ENCODE measurements around the gene NTHL1. TPM values are rescaled to one million over a fixed set of nuclear protein-coding genes. Genes with fewer than 3 reads are reported as not detected.
"Not testable (repeated sequence)": the region's sequence is repeated elsewhere in the genome, so short reads cannot be mapped to it uniquely, and the experiment has no call there.

NTHL1 gene
- total RNA-seq, 2 experiments from 2014 or later: 34.3 to 37.5 TPM

DNA sequence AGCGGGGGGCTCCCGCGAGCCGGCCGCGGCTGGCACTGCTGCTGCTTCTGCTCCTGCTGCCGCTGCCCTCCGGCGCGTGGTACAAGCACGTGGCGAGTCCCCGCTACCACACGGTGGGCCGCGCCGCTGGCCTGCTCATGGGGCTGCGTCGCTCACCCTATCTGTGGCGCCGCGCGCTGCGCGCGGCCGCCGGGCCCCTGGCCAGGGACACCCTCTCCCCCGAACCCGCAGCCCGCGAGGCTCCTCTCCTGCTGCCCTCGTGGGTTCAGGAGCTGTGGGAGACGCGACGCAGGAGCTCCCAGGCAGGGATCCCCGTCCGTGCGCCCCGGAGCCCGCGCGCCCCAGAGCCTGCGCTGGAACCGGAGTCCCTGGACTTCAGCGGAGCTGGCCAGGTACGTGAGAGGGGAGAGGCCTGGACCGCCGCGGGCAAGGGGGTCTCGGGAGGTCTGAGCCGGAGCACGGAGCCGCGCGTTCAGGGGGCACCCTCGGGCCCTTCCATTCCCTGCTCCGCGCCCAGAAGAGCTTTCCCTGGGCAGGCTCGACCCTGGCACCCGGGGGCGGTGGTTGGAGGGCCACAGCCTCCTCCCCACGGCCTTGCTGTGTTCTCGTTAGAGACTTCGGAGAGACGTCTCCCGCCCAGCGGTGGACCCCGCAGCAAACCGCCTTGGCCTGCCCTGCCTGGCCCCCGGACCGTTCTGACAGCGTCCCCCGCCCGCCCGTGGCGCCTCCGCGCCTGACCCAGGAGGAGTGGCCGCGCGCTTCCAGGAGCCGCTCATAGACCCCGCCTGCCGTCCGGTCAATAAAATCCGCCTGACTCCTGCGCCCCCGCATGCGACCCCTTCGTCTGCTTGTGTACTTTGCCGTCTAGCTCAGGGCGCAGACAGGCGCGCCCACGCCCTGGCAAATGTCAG lies 27.5 kb downstream of the NTHL1 start:
- H3K4me3 Mint-ChIP-seq: no peak overlapping the region
- H3K4me1 Mint-ChIP-seq: peaks cover 12% of the 10 kb centered on the region
- CTCF ChIA-PET: interaction anchor here (1.5 to 7.6 kb wide), 3 partner anchors 12 to 122 kb away, joined by 3 to 118 read pairs (median 11); no protein-coding TSS in a partner anchor
- no peak for ATAC-seq
- H3K9me3 Mint-ChIP-seq (ENCODE audit: low read depth): no peaks in the 10 kb centered on the region
- H3K27ac Mint-ChIP-seq: no peak overlapping the region
- H3K27me3 Mint-ChIP-seq: peaks cover 31% of the 10 kb centered on the region
- no peak for DNase-seq
- no peaks in the 10 kb centered on the region for H3K36me3 Mint-ChIP-seq

DNA sequence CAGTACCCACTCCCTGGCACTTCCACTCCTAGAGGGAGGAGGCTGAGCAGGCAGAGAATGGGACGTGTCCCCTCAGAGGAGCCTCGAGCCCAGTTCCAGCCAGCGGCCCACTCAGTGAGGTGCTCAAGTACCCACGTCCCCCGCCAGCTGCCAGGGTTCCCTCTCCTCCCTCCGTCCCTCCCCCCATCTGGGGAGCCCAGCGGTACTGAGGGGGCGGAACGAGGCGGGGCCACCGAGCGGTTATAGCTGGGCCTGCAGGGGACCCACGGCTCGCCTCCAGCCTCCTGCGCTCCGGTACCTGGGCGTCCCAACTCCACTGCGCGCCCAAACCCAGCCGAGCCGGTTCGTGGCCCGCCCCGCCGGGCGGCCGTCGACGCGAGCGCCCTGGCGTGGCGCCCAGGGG lies 28.1 kb downstream of the NTHL1 start, which contains the start of gene NPW:
Gene NPW, plus strand, starts transcription at position 268 of the 403 bp plus-strand sequence.
- Mint-ChIP-seq H3K27ac (no peak within 1 kb of the TSS), H3K9me3 (ENCODE audit: low read depth) (no peaks in the 10 kb centered on the region), H3K36me3 (no peaks in the 10 kb centered on the region), H3K27me3 (peaks cover 31% of the 10 kb centered on the region), H3K4me1 (peaks cover 12% of the 10 kb centered on the region), H3K4me3 (no peak within 1 kb of the TSS)
- DNase-seq: no peak
- no peak for ATAC-seq
- CTCF ChIA-PET: interaction anchor here (1.5 to 7.6 kb wide), 2 partner anchors 11 to 123 kb away, joined by 3 to 118 read pairs; no protein-coding TSS in a partner anchor

DNA sequence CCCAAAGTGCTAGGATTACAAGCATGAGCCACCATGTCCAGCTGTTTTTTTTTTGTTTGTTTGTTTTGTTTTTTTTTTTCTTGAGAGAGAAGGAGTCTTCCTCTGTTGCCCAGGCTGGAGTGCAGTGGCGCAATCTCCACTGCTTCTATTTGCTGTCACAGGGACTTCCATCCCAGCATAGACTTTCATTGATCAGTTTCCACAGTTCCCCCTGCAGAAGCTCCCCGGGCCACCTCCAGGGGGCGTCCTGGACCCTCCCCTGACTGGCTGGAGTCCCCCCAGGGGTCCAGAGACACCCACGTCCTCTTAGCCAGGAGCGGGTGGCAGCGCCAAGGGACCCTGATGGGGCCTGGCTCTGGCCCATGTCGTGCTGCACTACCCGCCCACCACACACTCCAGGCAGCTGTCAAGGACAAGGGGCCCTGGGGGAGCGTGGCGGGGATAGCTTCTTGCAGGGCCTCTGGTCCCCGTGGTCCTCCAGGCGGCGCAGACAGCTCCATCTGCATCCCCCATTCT lies 31.2 kb downstream of the NTHL1 start:
- Mint-ChIP-seq H3K27me3 (peaks cover 22% of the 10 kb centered on the region), H3K9me3 (ENCODE audit: low read depth) (no peaks in the 10 kb centered on the region), H3K36me3 (no peaks in the 10 kb centered on the region), H3K4me1 (no peaks in the 10 kb centered on the region), H3K4me3 (no peak overlapping the region), H3K27ac (no peak overlapping the region)
- DNase-seq (no peak), ATAC-seq (no peak)
- CTCF ChIA-PET: interaction anchor here (0.6 to 2.2 kb wide), 10 partner anchors 9 to 139 kb away, joined by 3 to 16 read pairs (median 5); partner anchors contain the start of genes NTHL1, TRAF7 and TSC2

DNA sequence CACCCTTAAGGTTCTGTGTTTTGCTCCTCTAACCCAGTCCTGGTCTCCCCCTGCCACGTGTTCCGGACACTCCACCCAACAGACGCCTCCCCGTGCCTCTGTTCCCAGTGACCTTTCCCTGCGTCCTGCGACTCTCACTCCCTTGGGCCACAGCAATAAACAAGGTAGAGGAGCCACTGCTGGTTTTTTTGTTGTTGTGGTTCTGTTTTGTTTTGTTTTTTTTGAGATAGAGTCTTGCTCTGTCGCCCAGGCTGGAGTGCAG lies 31.8 kb downstream of the NTHL1 start:
- Mint-ChIP-seq H3K27me3 (peaks cover 17% of the 10 kb centered on the region), H3K36me3 (no peaks in the 10 kb centered on the region)
- ATAC-seq: no peak

DNA sequence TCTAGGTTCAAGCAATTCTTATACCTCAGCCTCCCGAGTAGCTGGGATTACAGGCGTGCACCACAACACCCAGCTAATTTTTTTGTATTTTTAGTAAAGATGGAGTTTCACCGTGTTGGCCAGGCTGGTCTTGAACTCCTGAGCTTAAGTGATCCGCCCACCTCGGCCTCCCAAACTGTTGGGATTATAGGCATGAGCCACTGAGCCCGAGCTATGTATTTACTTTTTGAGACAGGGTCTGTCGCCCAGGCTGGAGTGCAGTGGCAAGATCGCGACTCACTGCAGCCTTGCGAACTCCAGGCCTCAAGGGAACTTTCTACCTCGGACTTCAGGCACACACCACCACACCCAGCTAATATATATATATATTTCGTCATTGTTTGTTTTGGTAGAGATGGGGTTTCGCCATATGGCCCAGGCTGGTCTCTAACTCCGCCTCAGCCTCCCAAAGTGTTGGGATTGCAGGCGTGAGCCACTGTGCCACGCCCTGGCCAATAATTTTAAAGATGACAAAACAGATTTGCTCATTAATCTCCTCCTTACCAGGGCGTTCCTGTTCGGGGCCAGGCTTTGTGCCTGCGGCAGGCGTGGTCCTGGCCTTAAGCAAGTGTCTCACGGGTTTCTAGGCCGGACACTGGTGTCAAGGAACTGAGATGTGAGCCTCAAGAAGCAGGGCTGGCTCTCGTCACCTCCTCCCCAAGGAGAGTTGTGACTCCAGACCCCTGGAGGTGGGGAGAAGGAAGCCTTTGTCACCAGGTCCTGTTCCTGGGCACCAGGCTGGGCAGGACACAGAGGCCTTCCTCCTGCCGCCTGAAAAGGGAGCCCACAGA lies 32.3 kb downstream of the NTHL1 start:
- no peaks in the 10 kb centered on the region for H3K9me3 Mint-ChIP-seq (ENCODE audit: low read depth)
- H3K27me3 Mint-ChIP-seq: peaks cover 13% of the 10 kb centered on the region
- H3K4me3 Mint-ChIP-seq: no peak overlapping the region
- CTCF ChIA-PET: interaction anchor here (0.8 to 2.2 kb wide), 4 partner anchors 11 to 140 kb away, joined by 3 to 16 read pairs (median 5); partner anchors contain the start of gene TRAF7
- DNase-seq (no peak), ATAC-seq (no peak)
- no peaks in the 10 kb centered on the region for H3K36me3 Mint-ChIP-seq
- H3K27ac Mint-ChIP-seq: no peak overlapping the region
- peaks cover 2% of the 10 kb centered on the region for H3K4me1 Mint-ChIP-seq

More for the DNA sequence above, 31.8 kb downstream of the NTHL1 start:
- no peaks in the 10 kb centered on the region for H3K4me1 Mint-ChIP-seq
- no peak for DNase-seq
- H3K9me3 Mint-ChIP-seq (ENCODE audit: low read depth): no peaks in the 10 kb centered on the region
- H3K4me3 Mint-ChIP-seq: no peak overlapping the region
- CTCF ChIA-PET: interaction anchor here (0.7 to 2.2 kb wide), 7 partner anchors 8 to 140 kb away, joined by 3 to 16 read pairs (median 5); partner anchors contain the start of genes NTHL1, TRAF7 and TSC2
- no peak overlapping the region for H3K27ac Mint-ChIP-seq

DNA sequence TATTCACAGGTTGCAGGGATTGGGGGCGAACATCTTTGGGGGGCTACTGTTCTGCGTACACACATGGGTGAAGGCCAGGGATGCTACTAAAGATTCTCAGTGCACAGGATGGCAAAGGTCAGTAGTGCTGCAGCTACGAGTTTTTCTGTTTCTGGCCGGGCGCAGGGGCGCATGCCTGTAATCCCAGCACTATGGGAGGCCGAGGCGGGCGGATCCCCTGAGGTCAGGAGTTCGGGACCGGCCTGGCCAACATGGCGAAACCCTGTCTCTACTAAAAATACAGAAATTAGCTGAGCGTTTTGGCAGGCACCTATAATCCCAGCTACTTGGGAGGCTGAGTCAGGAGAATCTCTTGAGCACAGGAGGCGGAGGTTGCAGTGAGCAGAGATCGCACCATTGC lies 34.1 kb downstream of the NTHL1 start:
- CTCF ChIA-PET: interaction anchor here (1.2 to 2.2 kb wide), 2 partner anchors 9 to 10 kb away, joined by 6 read pairs; no protein-coding TSS in a partner anchor

DNA sequence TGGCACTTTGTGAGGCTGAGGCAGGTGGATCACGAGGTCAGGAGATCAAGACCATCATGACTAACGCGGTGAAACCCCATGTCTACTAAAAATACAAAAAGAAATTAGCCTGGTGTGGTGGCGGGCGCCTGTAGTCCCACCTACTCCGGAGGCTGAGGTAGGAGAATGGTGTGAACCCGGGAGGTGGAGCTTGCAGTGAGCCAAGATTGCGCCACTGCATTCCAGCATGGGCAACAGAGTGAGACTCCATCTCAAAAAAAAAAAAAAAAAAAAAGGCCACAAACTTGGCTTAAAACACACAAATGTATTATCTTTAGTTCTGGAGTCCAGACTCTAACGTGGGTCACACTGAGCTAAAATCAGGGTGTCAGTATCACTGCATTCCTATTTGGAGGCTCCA lies 35.9 kb downstream of the NTHL1 start:
- ATAC-seq; H3K27me3 Mint-ChIP-seq; H3K36me3 Mint-ChIP-seq; H3K27ac Mint-ChIP-seq; DNase-seq; H3K9me3 Mint-ChIP-seq (ENCODE audit: low read depth); H3K4me3 Mint-ChIP-seq: not testable (repeated sequence)
- H3K4me1 Mint-ChIP-seq: peaks cover 27% of the 10 kb centered on the region
- CTCF ChIA-PET: interaction anchor here (0.7 to 3.1 kb wide), 4 partner anchors 8 to 129 kb away, joined by 3 to 14 read pairs (median 6); no protein-coding TSS in a partner anchor

More for the DNA sequence above, 34.1 kb downstream of the NTHL1 start:
- Mint-ChIP-seq H3K9me3 (ENCODE audit: low read depth) (no peaks in the 10 kb centered on the region), H3K27me3 (peaks cover 3% of the 10 kb centered on the region), H3K36me3 (no peaks in the 10 kb centered on the region), H3K27ac (no peak overlapping the region), H3K4me3 (no peak overlapping the region), H3K4me1 (peaks cover 9% of the 10 kb centered on the region)
- DNase-seq (no peak), ATAC-seq (no peak)

DNA sequence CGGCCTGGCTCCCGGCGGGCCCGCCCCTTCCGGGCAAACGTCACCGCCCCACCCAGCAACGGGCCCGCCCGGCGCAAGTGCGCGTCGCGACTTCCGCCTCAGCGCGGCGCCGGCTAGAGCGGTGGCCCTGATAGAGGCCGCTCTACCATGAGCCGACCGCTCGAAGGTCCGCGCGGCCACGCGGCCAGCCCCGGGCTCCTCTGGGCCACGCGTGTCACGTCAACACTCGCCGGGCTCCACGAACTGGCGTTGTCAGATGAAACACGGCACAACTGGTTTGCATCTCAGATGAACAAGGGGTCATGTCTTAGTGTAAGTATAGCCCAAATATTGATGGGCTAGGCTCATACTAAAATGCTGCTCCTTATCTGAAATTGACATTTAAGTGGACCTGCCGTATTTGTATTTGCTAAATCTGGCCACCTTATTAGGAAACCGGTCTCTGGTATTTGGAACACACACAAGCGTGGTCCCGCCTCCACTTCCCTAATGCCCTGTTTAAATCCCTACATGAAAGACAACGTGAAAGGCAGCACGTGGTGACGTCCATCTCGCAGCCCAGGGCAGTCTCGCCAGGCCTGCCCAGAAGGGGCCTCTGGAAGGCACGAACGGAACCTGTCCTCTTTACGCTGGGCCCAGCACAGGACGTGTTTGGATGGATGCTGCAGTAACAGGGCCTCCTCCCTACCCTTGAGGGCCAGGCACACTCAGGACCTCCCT lies 37.7 kb downstream of the NTHL1 start, which contains the start of gene ZNF598:
Gene ZNF598, minus strand, starts transcription at position 31 of the 720 bp plus-strand sequence.
- peak; percentile 84 for DNase-seq
- Mint-ChIP-seq H3K27ac (peak within 1 kb of the TSS; percentile 91), H3K4me3 (peak within 1 kb of the TSS; percentile 85), H3K9me3 (ENCODE audit: low read depth) (no peaks in the 10 kb centered on the region), H3K36me3 (peaks cover 3% of the 10 kb centered on the region), H3K27me3 (no peaks in the 10 kb centered on the region), H3K4me1 (peaks cover 36% of the 10 kb centered on the region)
- CTCF ChIA-PET: interaction anchor here (1.1 to 3.1 kb wide), 2 partner anchors 45 to 131 kb away, joined by 3 to 14 read pairs; partner anchors contain the start of gene RPS2
- ATAC-seq: peak; percentile 96

DNA sequence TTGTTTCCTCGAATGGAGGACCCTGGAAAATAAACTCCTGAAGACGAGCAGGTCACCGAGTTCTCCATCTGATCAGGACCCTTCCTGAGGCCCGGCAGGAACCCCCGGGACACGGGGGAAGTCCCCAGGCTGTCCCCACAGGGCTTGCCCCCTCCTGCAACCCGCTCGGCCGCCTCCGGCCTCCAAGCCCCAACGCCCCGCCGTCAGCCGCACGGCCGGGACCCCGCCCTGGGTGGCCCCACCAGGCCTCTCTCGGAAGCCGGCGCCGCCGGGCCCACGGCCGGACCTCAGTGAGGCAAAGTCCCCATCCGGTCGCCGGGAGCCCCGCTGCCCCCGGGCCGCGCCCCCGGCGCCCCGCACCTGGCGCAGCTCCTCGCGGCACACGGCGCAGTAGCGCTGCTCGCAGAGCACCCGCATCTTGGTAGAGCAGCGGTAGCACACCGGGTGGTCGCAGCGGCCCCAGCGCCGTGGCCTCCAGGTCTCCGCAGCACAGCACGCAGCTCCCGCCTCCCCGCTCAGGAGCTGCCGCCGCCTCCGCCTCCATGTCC lies 38.4 kb downstream of the NTHL1 start:
- H3K4me1 Mint-ChIP-seq: peaks cover 40% of the 10 kb centered on the region

DNA sequence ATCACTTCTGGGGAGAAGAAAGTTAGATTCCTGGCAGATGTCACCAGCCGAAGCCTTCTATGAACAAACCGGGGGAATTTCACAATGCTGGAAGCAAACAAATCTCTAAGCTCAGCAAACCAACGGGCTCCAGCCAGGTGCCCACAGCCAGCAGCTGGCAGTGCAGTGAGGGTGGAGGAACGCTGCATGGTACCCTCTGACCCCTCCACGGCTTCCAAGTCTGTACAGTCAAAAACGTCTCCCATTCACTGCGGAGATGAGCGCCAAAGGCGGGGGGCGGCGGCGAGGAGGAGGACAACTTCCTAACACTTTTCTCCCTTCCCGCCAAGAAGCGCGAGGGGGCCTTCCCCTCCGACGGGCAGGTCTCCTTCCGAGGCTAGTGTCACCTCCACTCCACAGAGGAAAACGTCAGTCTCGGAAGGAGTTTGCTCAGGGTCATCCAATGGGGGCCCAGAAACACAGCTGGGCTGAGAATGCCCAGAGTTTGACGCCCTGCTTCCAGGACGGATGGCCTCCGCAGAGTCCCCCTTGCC lies 38.9 kb downstream of the NTHL1 start:
- ATAC-seq: peak; percentile 5
- Mint-ChIP-seq H3K36me3 (peaks cover 3% of the 10 kb centered on the region), H3K27ac (peak overlapping the region; percentile 84), H3K4me1 (peaks cover 45% of the 10 kb centered on the region), H3K9me3 (ENCODE audit: low read depth) (no peaks in the 10 kb centered on the region), H3K4me3 (peak overlapping the region; percentile 79), H3K27me3 (no peaks in the 10 kb centered on the region)
- CTCF ChIA-PET: interaction anchor here (1.0 to 2.3 kb wide), 6 partner anchors 11 to 243 kb away, joined by 3 to 17 read pairs (median 3); partner anchors contain the start of genes ECI1 and RPS2
- DNase-seq: peak; percentile 64

More for the DNA sequence above, 38.4 kb downstream of the NTHL1 start:
- no peaks in the 10 kb centered on the region for H3K9me3 Mint-ChIP-seq (ENCODE audit: low read depth)
- H3K27me3 Mint-ChIP-seq: no peaks in the 10 kb centered on the region
- peak; percentile 26 for ATAC-seq
- peak overlapping the region; percentile 84 for H3K27ac Mint-ChIP-seq
- no peak for DNase-seq
- H3K36me3 Mint-ChIP-seq: peaks cover 3% of the 10 kb centered on the region
- CTCF ChIA-PET: interaction anchor here (1.1 to 2.3 kb wide), 4 partner anchors 12 to 242 kb away, joined by 3 to 17 read pairs (median 4); partner anchors contain the start of genes ECI1 and RPS2
- peak overlapping the region; percentile 79 for H3K4me3 Mint-ChIP-seq

DNA sequence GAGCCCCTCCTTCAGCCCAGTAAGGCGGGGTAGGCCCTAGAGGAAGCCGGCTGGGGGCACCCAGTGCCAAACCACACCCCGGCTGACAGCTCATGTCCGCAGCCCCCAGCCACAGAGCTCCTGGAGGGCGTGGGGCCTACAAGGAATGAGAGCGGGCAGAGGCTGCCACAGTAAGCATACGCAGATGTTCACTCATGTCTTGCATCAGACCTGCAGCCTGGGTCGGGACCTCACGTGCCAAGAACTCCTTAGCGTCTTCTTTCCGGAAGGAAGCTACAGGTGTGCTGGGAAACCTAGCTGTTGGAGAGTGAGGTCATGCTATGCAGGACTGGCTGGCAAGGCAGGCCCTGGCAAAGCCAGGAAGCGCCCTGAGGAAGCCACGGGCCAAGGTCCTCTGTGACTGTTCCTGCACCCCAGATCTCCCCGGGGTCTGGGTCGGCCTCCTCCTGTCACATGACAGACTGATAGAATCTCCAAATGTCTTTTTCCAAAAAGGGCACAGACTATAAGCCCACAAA lies 39.6 kb downstream of the NTHL1 start:
- peaks cover 45% of the 10 kb centered on the region for H3K4me1 Mint-ChIP-seq
- no peaks in the 10 kb centered on the region for H3K9me3 Mint-ChIP-seq (ENCODE audit: low read depth)
- no peaks in the 10 kb centered on the region for H3K27me3 Mint-ChIP-seq
- H3K36me3 Mint-ChIP-seq: peaks cover 3% of the 10 kb centered on the region
- CTCF ChIA-PET: interaction anchor here (0.7 to 2.3 kb wide), 7 partner anchors 9 to 133 kb away, joined by 3 to 17 read pairs (median 4); no protein-coding TSS in a partner anchor
- DNase-seq (peak; percentile 57), ATAC-seq (no peak)
- peak overlapping the region; percentile 79 for H3K4me3 Mint-ChIP-seq
- H3K27ac Mint-ChIP-seq: peak overlapping the region; percentile 84
